Loucy (cell line): ENCODE results near the gene CLCN6.

ENCODE experiments used
- EZH2phosphoT487 ChIP-seq: fragments of 200-600 bp; IDR thresholded peaks from 2 replicates; pipeline ENCODE4 v1.6.1; 2018; ENCODE audit warnings: antibody characterized with exemption, mild to moderate bottlenecking, moderate library complexity, borderline replicate concordance
- TF ChIP-seq, protein P1 (sequence below): fragments of 200-600 bp; sonication (generic); conservative IDR thresholded peaks from 2 replicates; pipeline ENCODE4 v1.5.1; 2014; ENCODE audit warnings: mild to moderate bottlenecking, antibody characterized with exemption, low read length

GRCh38 chr1:11836955-11837766 is 31.2 kb downstream of the CLCN6 start:
- TF ChIP-seq, protein P1, sequence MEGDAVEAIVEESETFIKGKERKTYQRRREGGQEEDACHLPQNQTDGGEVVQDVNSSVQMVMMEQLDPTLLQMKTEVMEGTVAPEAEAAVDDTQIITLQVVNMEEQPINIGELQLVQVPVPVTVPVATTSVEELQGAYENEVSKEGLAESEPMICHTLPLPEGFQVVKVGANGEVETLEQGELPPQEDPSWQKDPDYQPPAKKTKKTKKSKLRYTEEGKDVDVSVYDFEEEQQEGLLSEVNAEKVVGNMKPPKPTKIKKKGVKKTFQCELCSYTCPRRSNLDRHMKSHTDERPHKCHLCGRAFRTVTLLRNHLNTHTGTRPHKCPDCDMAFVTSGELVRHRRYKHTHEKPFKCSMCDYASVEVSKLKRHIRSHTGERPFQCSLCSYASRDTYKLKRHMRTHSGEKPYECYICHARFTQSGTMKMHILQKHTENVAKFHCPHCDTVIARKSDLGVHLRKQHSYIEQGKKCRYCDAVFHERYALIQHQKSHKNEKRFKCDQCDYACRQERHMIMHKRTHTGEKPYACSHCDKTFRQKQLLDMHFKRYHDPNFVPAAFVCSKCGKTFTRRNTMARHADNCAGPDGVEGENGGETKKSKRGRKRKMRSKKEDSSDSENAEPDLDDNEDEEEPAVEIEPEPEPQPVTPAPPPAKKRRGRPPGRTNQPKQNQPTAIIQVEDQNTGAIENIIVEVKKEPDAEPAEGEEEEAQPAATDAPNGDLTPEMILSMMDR, result no peak
- TF ChIP-seq EZH2phosphoT487, result no peak
